Measurements from ENCODE around the gene PPP6R1. TPM values are rescaled to one million over a fixed set of nuclear protein-coding genes. Genes with fewer than 3 reads are reported as not detected.
A peak's percentile ranks its signal among the peaks of the same experiment; 100 is the strongest.
"Not testable (repeated sequence)": the region's sequence is repeated elsewhere in the genome, so short reads cannot be mapped to it uniquely, and the experiment has no call there.

Gene PPP6R1
- total and polyA plus RNA-seq, 2 of the 13 experiments (the other 11 are each of a cell fraction or from before 2014, with no cell fraction given) = 25.8 to 54.0 TPM

DNA sequence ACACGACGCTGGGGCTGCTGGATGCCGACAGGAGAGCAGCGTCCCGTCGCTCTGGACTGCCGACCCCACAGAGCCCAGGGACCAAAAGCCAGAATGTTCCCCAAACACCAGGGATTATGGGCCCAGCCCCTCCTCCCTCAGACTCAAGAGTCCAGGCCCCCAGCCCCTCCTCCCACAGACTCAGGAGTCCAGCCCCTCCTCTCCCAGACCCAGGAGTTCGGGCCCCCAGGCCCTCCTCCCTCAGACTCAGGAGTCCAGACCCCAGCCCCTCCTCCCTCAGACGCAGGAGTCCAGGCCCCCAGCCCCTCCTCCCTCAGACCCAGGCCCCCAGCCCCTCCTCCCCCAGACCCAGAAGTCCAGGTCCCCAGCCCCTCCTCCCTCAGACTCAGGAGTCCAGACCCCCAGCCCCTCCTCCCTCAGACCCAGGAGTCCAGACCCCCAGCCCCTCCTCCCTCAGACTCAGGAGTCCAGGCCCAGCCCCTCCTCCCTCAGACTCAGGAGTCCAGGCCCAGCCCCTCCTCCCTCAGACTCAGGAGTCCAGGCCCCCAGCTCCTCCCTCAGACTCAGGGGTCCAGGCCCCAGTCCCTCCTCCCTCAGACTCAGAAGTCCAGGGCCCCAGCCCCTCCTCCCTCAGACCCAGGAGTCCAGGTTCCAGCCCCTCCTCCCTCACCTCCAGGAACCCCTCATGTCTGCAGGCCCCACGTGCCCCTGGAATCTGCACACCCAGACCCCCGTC is 34.0 kb downstream of the PPP6R1 start:
- H4K20me1 ChIP-seq (ENCODE audit: insufficient read depth, low read length); H3K9ac ChIP-seq (ENCODE audit: insufficient read depth, low read depth, low read length); H2AFZ ChIP-seq (ENCODE audit: low read length); H3K4me3 ChIP-seq (replicated peaks in 1 of 3; ENCODE audit: insufficient read depth in 1 of 3, low read depth in 2 of 3, low read length in 3 of 3); FAIRE-seq; DNase-seq (ENCODE audit: low spot score); intact Hi-C loops (cut with micrococcal nuclease; ENCODE audit: unreplicated experiment); CTCF ChIA-PET (ENCODE audit: low intra/inter-chr PET ratio, low total read pairs); H3K79me2 ChIP-seq (ENCODE audit: insufficient read depth, low read length); H3K27ac ChIP-seq (ENCODE audit: extremely low read length, insufficient read depth, low read length); BruUV-seq (replicated peaks); POLR2A ChIA-PET; H3K4me2 ChIP-seq (ENCODE audit: low read depth, low read length); H3K27me3 ChIP-seq (ENCODE audit: control insufficient read depth in 1 of 2, insufficient read depth in 2 of 2, low read length in 2 of 2); H3K9me3 ChIP-seq (ENCODE audit: low read length); ATAC-seq: not testable (repeated sequence)
- TF ChIP-seq KDM5B (CRISPR knock-in tag; IDR thresholded peaks at IDR 0.05; ENCODE audit: borderline replicate concordance) (peak; percentile 35; the same call in 1 of the 2 replicates), POLR2A (IDR thresholded peaks at IDR 0.05; ENCODE audit: insufficient read depth in 1 of 2, low read depth in 2 of 2, low read length in 2 of 2) (peak in 1 of 2 experiments; percentile 10; a peak in 1 of 4 replicates), ZNF263 (CRISPR knock-in tag; IDR thresholded peaks at IDR 0.05) (peak; percentile 62), ZC3H13 (CRISPR knock-in tag; IDR thresholded peaks at IDR 0.05) (0 out of 2 replicates have a peak, but pooled peaks have one; percentile 5), ZSCAN22 (CRISPR knock-in tag; IDR thresholded peaks at IDR 0.05) (peak; percentile 97)
- WGBS (ENCODE audit: low lambda C conversion rate) = 42% methylated on average over 9 of the region's 11 CpGs
- in situ Hi-C loops (cut with HindIII; ENCODE audit: extremely low pct_ligation_motif_present, low pct_unique_long_range_greater_than_20kb) = loop anchor here (5.0 kb wide), 1 partner anchor 32 kb away; the partner anchor contains the start of gene PPP6R1
- Histone ChIP-seq H3K36me3 (replicated peaks in 1 of 2; ENCODE audit: control insufficient read depth in 1 of 2, insufficient read depth in 2 of 2, low read length in 2 of 2) (peaks cover 5 to 11% of the 10 kb centered on the region in 2 experiments; a peak in 3 of 5 replicates), H3K4me1 (ENCODE audit: insufficient read depth, low read length) (peaks cover 50% of the 10 kb centered on the region)

DNA sequence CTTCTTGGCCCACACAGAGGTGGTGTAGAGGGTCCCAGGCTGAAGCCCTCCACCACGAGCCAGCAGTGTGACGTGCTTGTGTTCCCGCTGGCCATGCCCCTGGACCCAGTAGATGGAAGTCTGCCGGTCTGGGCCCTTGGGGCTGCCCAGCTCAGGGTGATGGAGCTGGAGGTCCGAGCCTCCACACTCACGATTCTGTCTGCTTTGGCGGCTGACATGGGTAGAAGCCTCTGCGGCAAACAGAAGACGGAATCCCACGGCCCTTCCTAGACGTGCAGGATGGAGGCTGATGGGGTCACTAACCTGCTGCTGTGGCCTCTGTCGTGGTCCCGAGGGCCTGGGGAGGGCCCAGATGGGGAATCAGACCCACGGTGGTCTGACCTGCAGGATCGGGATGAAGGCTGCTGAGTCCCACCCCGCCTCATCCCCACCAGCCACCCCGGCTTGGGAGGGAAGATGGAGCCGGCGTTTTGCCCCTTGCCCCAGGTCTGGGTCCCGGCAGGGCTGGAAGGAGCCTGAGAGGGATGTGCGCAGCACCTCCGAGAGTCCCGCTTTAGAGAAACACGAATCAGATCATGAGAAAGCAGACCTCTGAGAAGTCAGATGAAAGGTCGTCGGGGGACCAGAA is 34.7 kb downstream of the PPP6R1 start:
- intact Hi-C loops (cut with micrococcal nuclease; ENCODE audit: unreplicated experiment) = no loop called here
- Histone ChIP-seq H3K4me2 (ENCODE audit: low read depth, low read length) (no peak overlapping the region), H3K9ac (ENCODE audit: insufficient read depth, low read depth, low read length) (no peak overlapping the region), H3K27me3 (ENCODE audit: control insufficient read depth in 1 of 2, insufficient read depth in 2 of 2, low read length in 2 of 2) (no peaks in the 10 kb centered on the region), H3K4me3 (replicated peaks in 1 of 3; ENCODE audit: insufficient read depth in 1 of 3, low read depth in 2 of 3, low read length in 3 of 3) (no peak overlapping the region), H3K9me3 (ENCODE audit: low read length) (no peaks in the 10 kb centered on the region), H2AFZ (ENCODE audit: low read length) (no peak overlapping the region), H3K79me2 (ENCODE audit: insufficient read depth, low read length) (peaks cover 4% of the 10 kb centered on the region), H3K27ac (ENCODE audit: extremely low read length, insufficient read depth, low read length) (no peak overlapping the region), H4K20me1 (ENCODE audit: insufficient read depth, low read length) (no peaks in the 10 kb centered on the region), H3K36me3 (replicated peaks in 1 of 2; ENCODE audit: control insufficient read depth in 1 of 2, insufficient read depth in 2 of 2, low read length in 2 of 2) (peaks cover 4 to 11% of the 10 kb centered on the region in 2 experiments; a peak in 3 of 5 replicates), H3K4me1 (ENCODE audit: insufficient read depth, low read length) (peaks cover 44% of the 10 kb centered on the region)
- ATAC-seq (no peak), DNase-seq (ENCODE audit: low spot score) (no peak), FAIRE-seq (no peak)
- in situ Hi-C loops (cut with HindIII; ENCODE audit: extremely low pct_ligation_motif_present, low pct_unique_long_range_greater_than_20kb) = loop anchor here (5.0 kb wide), 1 partner anchor 33 kb away; the partner anchor contains the start of gene PPP6R1
- ChIA-PET POLR2A (no interaction called here), CTCF (ENCODE audit: low intra/inter-chr PET ratio, low total read pairs) (no interaction called here)
- 79% methylated on average over 18 of the region's 26 CpGs for WGBS (ENCODE audit: low lambda C conversion rate)
- no TSS peak for BruUV-seq (replicated peaks)
- no peak for TF ChIP-seq DMAP1 (CRISPR knock-in tag; IDR thresholded peaks at IDR 0.05)
- no peak for TF ChIP-seq HCFC1 (IDR thresholded peaks at IDR 0.05; ENCODE audit: low read depth, low read length)
- peak; percentile 50 for TF ChIP-seq AGO1 (IDR thresholded peaks at IDR 0.05; ENCODE audit: low read depth, low read length, poor library complexity, severe bottlenecking)
- TF ChIP-seq KMT2B (CRISPR knock-in tag; IDR thresholded peaks at IDR 0.05) = no peak
- no peak for TF ChIP-seq ZNF816 (CRISPR knock-in tag; IDR thresholded peaks at IDR 0.05; ENCODE audit: borderline replicate concordance)
- no peak for TF ChIP-seq RARA (CRISPR knock-in tag; IDR thresholded peaks at IDR 0.05)
- TF ChIP-seq ZNF691 (CRISPR knock-in tag; IDR thresholded peaks at IDR 0.05; ENCODE audit: borderline replicate concordance, low read depth) = no peak
- no peak for TF ChIP-seq ZNF556 (CRISPR knock-in tag; IDR thresholded peaks at IDR 0.05; ENCODE audit: borderline replicate concordance)
- no peak for TF ChIP-seq MEIS2 (CRISPR knock-in tag; IDR thresholded peaks at IDR 0.05)
- TF ChIP-seq ZNF678 (CRISPR knock-in tag; IDR thresholded peaks at IDR 0.05) = no peak
- no peak for TF ChIP-seq ZNF616 (CRISPR knock-in tag; IDR thresholded peaks at IDR 0.05; ENCODE audit: low read depth)
- no peak; a peak in 1 of 4 replicates for TF ChIP-seq POLR2A (IDR thresholded peaks at IDR 0.05; ENCODE audit: insufficient read depth in 1 of 2, low read depth in 2 of 2, low read length in 2 of 2)
- TF ChIP-seq AGO2 (optimal IDR thresholded peaks at IDR 0.05; ENCODE audit: low read depth, low read length) = peak; percentile 60
